IPS-18c (cell line): Measurements from ENCODE around the gene BRIP1.
"Not testable (repeated sequence)": the region's sequence is repeated elsewhere in the genome, so short reads cannot be mapped to it uniquely, and the experiment has no call there.

Source experiments
- H3K4me3 ChIP-seq: 2 replicates; pipeline ENCODE4 v1.7.0; 2013; ENCODE audit warnings: low read depth, mild to moderate bottlenecking, low read length, moderate library complexity; ENCODE audit not compliant: insufficient read depth
- H3K9me3 ChIP-seq: one replicate; pipeline ENCODE4 v1.6.1; 2013; ENCODE audit warnings: mild to moderate bottlenecking, low read length, moderate library complexity; ENCODE audit not compliant: control insufficient read depth, insufficient read depth

The BRIP1 gene

GRCh38 chr17:61683466-61683865 lies 179.9 kb downstream of the BRIP1 start:
- no peak overlapping the region for H3K4me3 ChIP-seq

GRCh38 chr17:61680921-61681320 lies 182.4 kb downstream of the BRIP1 start:
- Histone ChIP-seq H3K9me3 (no peaks in the 10 kb centered on the region), H3K4me3 (no peak overlapping the region)

More at GRCh38 chr17:61683466-61683865, 179.9 kb downstream of the BRIP1 start:
- H3K9me3 ChIP-seq: no peaks in the 10 kb centered on the region

- H3K4me3 ChIP-seq: no peak overlapping the region
- H3K9me3 ChIP-seq: no peaks in the 10 kb centered on the region
These were observed 185.0 kb downstream of the BRIP1 start for GRCh38 chr17:61678339-61678738.

- not testable (repeated sequence) for H3K4me3 ChIP-seq, H3K9me3 ChIP-seq
These were observed 186.0 kb downstream of the BRIP1 start for GRCh38 chr17:61677150-61677811.

DNA sequence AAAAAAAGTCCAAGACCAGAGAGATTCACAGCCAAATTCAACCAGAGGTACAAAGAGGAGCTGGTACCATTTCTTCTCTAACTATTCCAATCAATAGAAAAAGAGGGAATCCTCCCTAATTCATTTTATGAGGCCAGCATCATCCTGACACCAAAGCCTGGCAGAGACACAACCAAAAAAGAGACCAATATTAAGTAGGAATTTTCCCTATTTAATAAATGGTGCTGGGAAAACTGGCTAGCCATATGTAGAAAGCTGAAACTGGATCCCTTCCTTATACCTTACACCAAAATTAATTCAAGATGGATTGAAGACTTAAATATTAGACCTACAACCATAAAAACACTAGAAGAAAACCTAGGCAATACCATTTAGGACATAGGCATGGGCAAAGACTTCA lies 186.8 kb downstream of the BRIP1 start:
- not testable (repeated sequence) for H3K9me3 ChIP-seq, H3K4me3 ChIP-seq

DNA sequence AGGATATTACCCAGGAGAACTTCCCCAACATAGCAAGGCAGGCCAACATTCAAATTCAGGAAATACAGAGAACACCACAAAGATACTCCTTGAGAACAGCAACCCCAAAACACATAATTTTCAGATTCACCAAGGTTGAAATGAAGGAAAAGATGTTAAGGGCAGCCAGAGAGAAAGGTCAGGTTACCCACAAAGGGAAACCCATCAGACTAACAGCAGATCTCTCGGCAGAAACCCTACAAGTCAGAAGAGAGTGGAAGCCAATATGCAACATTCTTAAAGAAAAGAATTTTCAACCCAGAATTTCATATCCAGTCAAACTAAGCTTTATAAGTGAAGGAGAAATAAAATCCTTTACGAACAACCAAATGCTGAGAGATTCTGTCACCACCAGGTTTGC lies 188.7 kb downstream of the BRIP1 start:
- H3K4me3 ChIP-seq, H3K9me3 ChIP-seq: not testable (repeated sequence)

DNA sequence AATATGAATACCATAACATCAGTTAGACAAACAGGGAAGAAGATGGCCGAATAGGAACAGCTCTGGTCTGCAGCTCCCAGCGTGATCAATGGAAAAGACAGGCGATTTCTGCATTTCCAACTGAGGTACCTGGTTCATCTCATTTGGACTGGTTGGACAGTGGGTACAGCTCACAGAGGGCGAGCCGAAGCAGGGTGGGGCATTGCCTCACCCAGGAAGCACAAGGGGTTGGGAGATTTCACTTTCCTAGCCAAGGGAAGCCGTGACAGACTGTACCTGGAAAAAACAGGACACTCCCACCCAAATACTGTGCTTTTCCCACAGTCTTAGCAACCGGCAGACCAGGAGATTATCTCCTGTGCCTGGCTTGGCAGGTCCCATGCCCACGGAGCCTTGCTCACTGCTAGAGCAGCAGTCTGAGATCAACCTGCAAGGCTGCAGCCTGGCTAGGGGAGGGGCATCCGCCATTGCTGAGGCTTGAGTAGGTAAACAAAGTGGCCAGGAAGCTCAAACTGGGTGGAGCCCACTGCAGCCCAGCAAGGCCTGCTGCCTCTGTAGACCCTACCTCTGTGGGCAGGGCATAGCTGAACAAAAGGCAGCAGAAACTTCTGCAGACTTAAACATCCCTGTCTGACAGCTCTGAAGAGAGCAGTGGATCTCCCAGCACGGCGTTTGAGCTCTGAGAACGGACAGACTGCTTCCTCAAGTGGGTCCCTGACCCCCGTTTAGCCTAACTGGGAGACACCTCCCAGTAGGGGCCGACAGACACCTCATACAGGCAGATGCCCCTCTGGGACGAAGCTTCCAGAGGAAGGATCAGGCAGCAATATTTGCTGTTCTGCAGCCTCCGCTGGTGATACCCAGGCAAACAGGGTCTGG lies 190.1 kb downstream of the BRIP1 start:
- not testable (repeated sequence) for H3K4me3 ChIP-seq, H3K9me3 ChIP-seq

- no peaks in the 10 kb centered on the region for H3K9me3 ChIP-seq
- no peak overlapping the region for H3K4me3 ChIP-seq
These were observed 191.2 kb downstream of the BRIP1 start for GRCh38 chr17:61672140-61672539.

DNA sequence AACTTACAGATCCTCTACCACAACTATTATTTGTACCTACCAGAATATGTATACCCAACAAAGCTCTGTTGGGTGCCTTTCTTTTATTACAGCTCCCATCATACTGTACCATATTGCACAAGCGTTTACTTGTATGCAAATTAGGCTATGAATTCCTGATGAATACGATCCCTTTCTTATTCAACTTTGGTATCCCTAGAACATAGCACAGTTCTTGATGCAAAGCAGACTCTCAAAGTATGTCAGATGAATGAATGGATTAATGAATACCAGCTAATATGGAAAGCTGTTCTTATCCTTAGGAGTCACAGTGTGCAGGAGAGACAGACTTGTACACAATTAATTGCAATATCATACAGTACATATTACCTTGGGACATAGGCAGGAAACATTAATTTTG lies 192.6 kb downstream of the BRIP1 start:
- H3K4me3 ChIP-seq: no peak overlapping the region
- no peaks in the 10 kb centered on the region for H3K9me3 ChIP-seq

DNA sequence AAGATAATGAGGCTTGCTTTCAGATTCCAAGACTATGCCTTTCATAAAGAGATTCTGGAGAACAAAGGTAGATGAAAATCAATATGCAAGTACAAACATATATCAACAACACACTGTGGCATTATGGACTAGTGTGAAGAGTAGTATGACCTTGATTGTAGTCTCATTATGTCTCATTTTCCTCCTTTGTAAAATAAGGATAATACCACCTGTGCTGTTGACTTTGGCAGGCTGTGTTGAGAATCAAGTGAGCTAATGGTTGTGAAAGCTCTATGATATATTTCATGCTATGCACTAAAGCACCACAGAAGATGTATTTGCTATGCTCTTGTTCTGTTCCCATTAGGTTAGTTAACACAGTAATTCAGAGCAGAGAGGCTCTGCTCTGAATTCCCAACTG lies 193.8 kb downstream of the BRIP1 start:
- H3K4me3 ChIP-seq: no peak overlapping the region
- H3K9me3 ChIP-seq: no peaks in the 10 kb centered on the region

DNA sequence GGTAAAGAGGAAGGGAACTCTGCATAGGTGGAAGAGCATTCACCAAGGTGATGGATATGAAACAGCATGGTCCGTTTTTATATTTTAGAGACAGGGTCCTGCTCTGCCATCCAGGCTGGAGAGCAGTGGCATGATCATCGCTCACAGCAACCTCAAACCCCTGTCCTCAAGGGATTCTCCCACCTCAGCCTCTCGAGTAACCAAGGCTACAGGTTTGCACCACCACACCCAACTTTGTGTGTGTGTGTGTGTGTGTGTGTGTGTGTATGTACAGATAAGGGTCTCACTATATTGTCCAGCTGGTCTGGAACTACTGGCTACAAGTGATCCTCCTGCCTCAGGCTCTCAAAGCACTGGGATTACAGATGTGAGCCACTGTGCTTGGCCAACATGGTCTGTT lies 194.8 kb downstream of the BRIP1 start:
- no peaks in the 10 kb centered on the region for H3K9me3 ChIP-seq
- no peak overlapping the region for H3K4me3 ChIP-seq

DNA sequence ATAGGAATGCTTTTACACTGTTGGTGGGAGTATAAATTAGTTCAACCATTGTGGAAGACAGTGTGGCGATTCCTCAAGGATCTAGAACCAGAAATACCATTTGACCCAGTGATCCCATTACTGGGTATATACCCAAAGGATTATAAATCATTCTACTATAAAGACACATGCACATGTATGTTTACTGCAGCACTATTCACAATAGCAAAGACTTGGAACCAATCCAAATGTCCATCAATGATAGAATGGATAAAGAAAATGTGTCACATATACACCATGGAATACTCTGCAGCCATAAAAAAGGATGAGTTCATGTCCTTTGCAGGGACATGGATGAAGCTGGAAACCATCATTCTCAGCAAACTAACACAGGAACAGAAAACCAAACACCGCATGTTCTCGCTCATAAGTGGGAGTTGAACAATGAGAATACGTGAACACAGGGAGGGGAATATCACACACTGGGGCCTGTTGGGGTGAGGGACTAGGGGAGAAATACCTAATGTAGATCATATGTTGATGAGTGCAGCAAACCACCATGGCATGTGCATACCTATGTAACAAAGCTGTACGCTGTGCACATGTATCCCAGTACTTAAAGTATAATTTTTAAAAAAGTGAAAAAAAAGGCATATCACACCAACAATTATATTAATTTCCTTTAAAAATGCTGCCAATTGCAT lies 196.8 kb downstream of the BRIP1 start:
- H3K9me3 ChIP-seq, H3K4me3 ChIP-seq: not testable (repeated sequence)

- no peak overlapping the region for H3K4me3 ChIP-seq
- H3K9me3 ChIP-seq: no peaks in the 10 kb centered on the region
These were observed 200.0 kb downstream of the BRIP1 start for GRCh38 chr17:61663310-61663709.

GRCh38 chr17:61662741-61663140 lies 200.6 kb downstream of the BRIP1 start:
- Histone ChIP-seq H3K4me3 (no peak overlapping the region), H3K9me3 (no peaks in the 10 kb centered on the region)

DNA sequence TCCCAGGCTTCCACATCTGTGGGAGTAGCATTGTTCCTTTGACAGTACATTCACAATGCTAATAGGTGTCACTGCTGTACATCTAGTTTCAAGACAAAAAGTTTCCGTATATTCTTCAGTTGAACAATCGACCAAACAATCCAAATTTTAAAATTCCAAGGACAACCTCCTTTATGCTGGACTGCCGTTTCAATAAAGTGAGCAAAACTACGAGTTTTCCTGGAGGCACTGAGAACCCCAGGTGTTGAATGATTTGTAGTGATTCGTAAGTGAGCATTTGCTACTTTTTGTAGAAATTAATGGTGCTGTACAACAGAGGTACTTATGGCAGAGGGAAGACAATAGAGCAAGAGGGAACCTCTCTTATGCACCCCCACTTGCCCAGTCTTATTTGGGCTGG lies 201.1 kb downstream of the BRIP1 start:
- H3K9me3 ChIP-seq: no peaks in the 10 kb centered on the region
- H3K4me3 ChIP-seq: no peak overlapping the region

DNA sequence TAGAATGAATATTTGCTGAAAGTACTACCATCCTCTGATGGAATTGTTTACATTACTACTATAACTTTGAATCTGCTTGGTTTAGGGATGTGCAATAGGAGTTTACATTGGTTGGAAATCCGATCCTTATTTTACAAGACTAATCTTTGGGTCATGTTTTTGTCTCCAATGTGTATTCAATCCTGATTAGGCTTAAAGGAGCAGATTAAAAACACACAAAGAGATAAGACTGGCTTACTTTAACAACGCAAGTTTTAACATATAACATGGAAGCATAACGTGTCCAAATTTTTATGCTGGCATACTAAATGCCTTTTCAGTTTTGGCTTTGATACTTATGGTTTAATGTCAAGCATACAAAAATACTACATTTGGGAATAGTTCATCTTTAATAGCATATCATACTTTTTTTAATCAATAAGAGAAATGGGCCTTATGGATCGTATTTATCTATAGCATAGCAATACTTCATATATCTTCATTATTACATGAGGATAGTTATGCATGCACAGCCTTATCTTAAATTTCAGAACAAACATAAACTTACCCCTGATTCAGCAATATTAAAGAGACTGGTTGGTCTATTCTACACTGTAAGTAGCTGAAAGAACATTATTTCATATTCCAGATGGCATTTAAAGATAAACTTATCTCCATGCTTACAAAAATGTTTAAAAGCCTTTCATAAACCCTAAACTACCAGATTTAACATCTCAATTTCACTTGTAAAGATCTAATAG lies 202.4 kb downstream of the BRIP1 start:
- H3K4me3 ChIP-seq: no peak overlapping the region
- no peaks in the 10 kb centered on the region for H3K9me3 ChIP-seq

GRCh38 chr17:61659437-61659836 lies 203.9 kb downstream of the BRIP1 start:
- Histone ChIP-seq H3K9me3 (no peaks in the 10 kb centered on the region), H3K4me3 (no peak overlapping the region)
